A549 (cell line): ENCODE results near the gene ANXA2. TPM values are rescaled to one million over a fixed set of nuclear protein-coding genes. Genes with fewer than 3 reads are reported as not detected.

ENCODE experiments used
- ATAC-seq, 2 experiments: fragments of 200-7000 bp in 1 of 2; fragments of >200 bp in 1 of 2; cut with Nextera tagmentation in 1 of 2; cut with Tn5 transposase in 1 of 2; 3 replicates each; pipeline versions ENCODE4 v1.8.0 to v1.9.1; 2018 to 2020; ENCODE audit warnings: mild to moderate bottlenecking in 1 of 2, moderate library complexity in 1 of 2
- CTCF ChIA-PET: fragments of 300-600 bp; sonication (Branson Sonifier 250); formaldehyde crosslinking; extraction: SDS; loops from one replicate; lab custom pipeline; 2021; ENCODE audit warnings: antibody characterized with exemption, inconsistent platforms; lab: Yijun Ruan, JAX
- POLR2A ChIA-PET: fragments of 350-600 bp; formaldehyde crosslinking; extraction: SDS; loops from one replicate; lab custom pipeline; 2021; ENCODE audit warnings: antibody characterized with exemption, inconsistent platforms; lab: Yijun Ruan, JAX
- DNase-seq, 2 experiments: peaks; one replicate each; pipeline versions ENCODE4 v3.0.0 to v3.0.0-alpha.2; 2011 to 2016; ENCODE audit warnings: low read depth in 1 of 2, low spot score in 1 of 2
- FAIRE-seq: peaks from 2 replicates; lab custom pipeline; 2011; peaks lifted over from hg19 to GRCh38; lab: Jason Lieb, UNC
- H3K27ac ChIP-seq, 2 experiments: fragments of >200 bp; sonication (Bioruptor Twin); formaldehyde crosslinking; 3 replicates each; pipeline ENCODE4 v1.5.1; 2016 to 2017
- H3K4me1 ChIP-seq: fragments of >200 bp; sonication (Bioruptor Twin); formaldehyde crosslinking; 3 replicates; pipeline ENCODE4 v1.6.1; 2016
- H3K4me2 ChIP-seq: fragments of >200 bp; sonication (Bioruptor Twin); formaldehyde crosslinking; 3 replicates; pipeline ENCODE4 v1.6.1; 2016
- H3K4me3 ChIP-seq: fragments of >200 bp; sonication (Bioruptor Twin); formaldehyde crosslinking; 3 replicates; pipeline ENCODE4 v1.5.1; 2016
- H3K9me3 ChIP-seq: fragments of >200 bp; sonication (Bioruptor Twin); formaldehyde crosslinking; 3 replicates; pipeline ENCODE4 v1.6.1; 2016
- BCL3 ChIP-seq: fragments of >200 bp; sonication (Bioruptor Twin); formaldehyde crosslinking; IDR thresholded peaks from 3 replicates; pipeline ENCODE4 v1.6.1; 2016
- BHLHE40 ChIP-seq: IDR thresholded peaks from 2 replicates; pipeline ENCODE4 v1.6.1; 2012; ENCODE audit warnings: low read depth, low read length, inconsistent platforms
- CBX2 ChIP-seq: fragments of 200-600 bp; sonication (generic); IDR thresholded peaks from 2 replicates; pipeline ENCODE4 v1.6.1; 2016; ENCODE audit warnings: low read depth, mild to moderate bottlenecking, borderline replicate concordance
- CBX8 ChIP-seq: fragments of 200-600 bp; sonication (generic); IDR thresholded peaks from 2 replicates; pipeline ENCODE4 v1.6.1; 2016
- EHF ChIP-seq: fragments of 250-450 bp; sonication (Bioruptor Pico); IDR thresholded peaks from 2 replicates; pipeline ENCODE4 v1.5.0; 2020; ENCODE audit warnings: mild to moderate bottlenecking
- FOSL2 ChIP-seq, 2 experiments: fragments of 450-650 bp in 1 of 2; fragments of >200 bp in 1 of 2; sonication (Bioruptor Twin) in 1 of 2; formaldehyde crosslinking; IDR thresholded peaks; 2 replicates each; pipeline versions ENCODE4 v1.5.0 to v1.6.1; 2016 to 2020; ENCODE audit warnings: mild to moderate bottlenecking in 1 of 2, moderate library complexity in 1 of 2
- GATA3 ChIP-seq: IDR thresholded peaks from 2 replicates; pipeline ENCODE4 v1.6.1; 2012; ENCODE audit warnings: borderline replicate concordance
- HES2 ChIP-seq: fragments of >200 bp; sonication (Bioruptor Twin); formaldehyde crosslinking; IDR thresholded peaks from 2 replicates; pipeline ENCODE4 v1.6.1; 2016
- HOXA7 ChIP-seq: fragments of 250-450 bp; sonication (Bioruptor Pico); IDR thresholded peaks from 2 replicates; pipeline ENCODE4 v1.5.0; 2020; ENCODE audit warnings: mild to moderate bottlenecking, moderate library complexity
- JUNB ChIP-seq: fragments of >200 bp; sonication (Bioruptor Twin); formaldehyde crosslinking; IDR thresholded peaks from 2 replicates; pipeline ENCODE4 v1.6.1; 2016
- KDM1A ChIP-seq: fragments of 200-600 bp; sonication (generic); IDR thresholded peaks from 2 replicates; pipeline ENCODE4 v1.6.1; 2016; ENCODE audit warnings: low read depth, mild to moderate bottlenecking
- KDM5A ChIP-seq: fragments of 200-600 bp; sonication (generic); IDR thresholded peaks from 2 replicates; pipeline ENCODE4 v1.6.1; 2016; ENCODE audit warnings: antibody characterized with exemption, mild to moderate bottlenecking
- MAZ ChIP-seq: fragments of 150-350 bp; IDR thresholded peaks from 2 replicates; pipeline ENCODE4 v1.6.1; 2014; ENCODE audit warnings: antibody characterized with exemption, low read depth, low read length, borderline replicate concordance
- MYC ChIP-seq: IDR thresholded peaks from 2 replicates; pipeline ENCODE4 v1.6.1; 2012; ENCODE audit warnings: mild to moderate bottlenecking, inconsistent platforms, low read length, improper control_type of control experiment, borderline replicate concordance
- RARB ChIP-seq: fragments of 250-450 bp; sonication (Bioruptor Pico); IDR thresholded peaks from 2 replicates; pipeline ENCODE4 v1.8.0; 2021; ENCODE audit warnings: mild to moderate bottlenecking, moderate library complexity
- REST ChIP-seq: fragments of 200-600 bp; sonication (generic); IDR thresholded peaks from 2 replicates; pipeline ENCODE4 v1.6.1; 2016; ENCODE audit warnings: antibody characterized with exemption, mild to moderate bottlenecking, moderate library complexity
- TP53 ChIP-seq: fragments of 250-450 bp; sonication (Bioruptor Pico); IDR thresholded peaks from 2 replicates; pipeline ENCODE4 v1.5.0; 2021; ENCODE audit warnings: mild to moderate bottlenecking, moderate library complexity
- WGBS: methylation state at CpG from one replicate; pipeline ENCODE4 v1.1.6; 2017; ENCODE audit errors: missing lambda C conversion rate; 5-methylcytosine and 5-hydroxymethylcytosine counted together
- polyA plus RNA-seq, 4 experiments: library from polyadenylated mRNA; depleted of rRNA in 3 of 4; stranded (reverse); fragments of >200 nt; fragmentation: RNase III in 1 of 4; extraction: RNeasy Plus Mini Kit Qiagen cat#74134 plus additional on column Dnase treatment in 1 of 4; gene quantifications; 2 replicates in 3 of 4; 3 replicates in 1 of 4; pipeline ENCODE4 v1.2.3, GENCODE V29; 2011 to 2017
- TF ChIP-seq, protein P1 (sequence below): fragments of 250-450 bp; sonication (Bioruptor Pico); IDR thresholded peaks from 2 replicates; pipeline ENCODE4 v1.5.0; 2021; ENCODE audit warnings: mild to moderate bottlenecking, moderate library complexity, borderline replicate concordance

ANXA2 gene
- polyA plus RNA-seq, 2 of the 4 experiments (the other 2 are of a cell fraction), result 4,707 to 5,746 TPM

- ATAC-seq (no peak), DNase-seq (no peak), FAIRE-seq (peak; percentile 39)
- ChIA-PET POLR2A (interaction anchor here (0.6 to 0.7 kb wide), 2 partner anchors 196 to 522 kb away, joined by 3 read pairs; no protein-coding TSS in a partner anchor), CTCF (interaction anchor here (0.6 to 11.3 kb wide), 14 partner anchors 8 to 634 kb away, joined by 3 to 148 read pairs (median 29); partner anchors contain the start of gene BNIP2)
- 58% methylated on average over 10 of the region's 10 CpGs for WGBS
- Histone ChIP-seq H3K4me3 (no peak overlapping the region), H3K4me2 (no peak overlapping the region), H3K9me3 (no peaks in the 10 kb centered on the region), H3K27ac (no peak overlapping the region), H3K4me1 (peaks cover 7% of the 10 kb centered on the region)
- TF ChIP-seq MAZ (no peak), CBX8 (peak; percentile 85)
Observed at GRCh38 chr15:60324706-60325438, 72.9 kb downstream of the ANXA2 start.

GRCh38 chr15:60323322-60323721, 74.5 kb downstream of the ANXA2 start:
- CTCF ChIA-PET, result interaction anchor here (0.9 to 11.3 kb wide), 6 partner anchors 143 to 632 kb away, joined by 3 to 148 read pairs (median 64); partner anchors contain the start of gene BNIP2
- H3K4me2 ChIP-seq, result no peak overlapping the region
- no peak for ATAC-seq
- H3K4me3 ChIP-seq, result no peak overlapping the region
- WGBS, result 65% methylated on average over 5 of the region's 5 CpGs
- DNase-seq, result no peak
- TF ChIP-seq EHF (CRISPR knock-in tag) (no peak), KDM1A (no peak)
- POLR2A ChIA-PET, result no interaction called here
- no peaks in the 10 kb centered on the region for H3K9me3 ChIP-seq
- H3K27ac ChIP-seq, result no peak overlapping the region
- H3K4me1 ChIP-seq, result no peaks in the 10 kb centered on the region
- no peak for FAIRE-seq

DNA sequence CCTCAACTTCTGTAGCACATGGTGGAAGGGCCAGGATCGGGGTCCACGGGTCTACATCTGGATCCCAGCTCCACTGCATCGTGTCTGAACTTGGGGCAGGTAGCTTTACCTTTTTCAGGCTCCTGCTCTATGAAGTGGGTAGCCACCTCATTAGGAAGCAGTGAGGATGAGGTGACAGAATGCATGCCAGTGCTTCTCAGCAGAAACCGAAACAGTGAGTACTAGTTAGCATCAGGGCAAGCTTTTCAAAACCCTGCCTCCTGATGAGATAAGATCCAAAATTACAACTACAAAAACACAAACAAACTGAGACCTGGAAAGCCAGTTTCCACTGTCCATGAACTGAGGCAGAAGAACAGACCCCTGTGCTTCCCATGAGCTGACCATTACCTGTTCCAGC, 77.4 kb downstream of the ANXA2 start:
- Histone ChIP-seq H3K4me1 (no peaks in the 10 kb centered on the region), H3K27ac (no peak overlapping the region), H3K9me3 (no peaks in the 10 kb centered on the region), H3K4me2 (no peak overlapping the region), H3K4me3 (no peak overlapping the region)
- no peak for FAIRE-seq
- ChIA-PET CTCF (interaction anchor here (0.9 to 11.3 kb wide), 7 partner anchors 8 to 629 kb away, joined by 3 to 148 read pairs (median 4); no protein-coding TSS in a partner anchor), POLR2A (no interaction called here)
- 39% methylated on average over 4 of the region's 4 CpGs for WGBS
- TF ChIP-seq GATA3 (no peak), BHLHE40 (no peak), FOSL2 (IDR thresholded peaks at IDR 0.05) (no peak), FOSL2 (CRISPR knock-in tag; IDR thresholded peaks at IDR 0.05) (no peak), KDM5A (no peak), HOXA7 (CRISPR knock-in tag) (no peak), BCL3 (no peak)
- 0 out of 6 replicates have a peak, but pooled peaks of 1 of the 2 experiments have one; percentile 20 for ATAC-seq
- DNase-seq, result no peak

- no peak for ATAC-seq
- 81% methylated on average over 4 of the region's 4 CpGs for WGBS
- ChIA-PET POLR2A (no interaction called here), CTCF (interaction anchor here (1.1 to 11.3 kb wide), 5 partner anchors 9 to 593 kb away, joined by 3 to 148 read pairs (median 6); no protein-coding TSS in a partner anchor)
- H3K4me2 ChIP-seq, result no peak overlapping the region
- no peaks in the 10 kb centered on the region for H3K4me1 ChIP-seq
- no peak for FAIRE-seq
- no peak overlapping the region for H3K4me3 ChIP-seq
- TF ChIP-seq REST (no peak), MYC (no peak), RARB (CRISPR knock-in tag) (no peak), KDM1A (no peak), HES2 (no peak), CBX2 (no peak), TP53 (no peak), KDM5A (no peak), JUNB (no peak)
- TF ChIP-seq, protein P1, sequence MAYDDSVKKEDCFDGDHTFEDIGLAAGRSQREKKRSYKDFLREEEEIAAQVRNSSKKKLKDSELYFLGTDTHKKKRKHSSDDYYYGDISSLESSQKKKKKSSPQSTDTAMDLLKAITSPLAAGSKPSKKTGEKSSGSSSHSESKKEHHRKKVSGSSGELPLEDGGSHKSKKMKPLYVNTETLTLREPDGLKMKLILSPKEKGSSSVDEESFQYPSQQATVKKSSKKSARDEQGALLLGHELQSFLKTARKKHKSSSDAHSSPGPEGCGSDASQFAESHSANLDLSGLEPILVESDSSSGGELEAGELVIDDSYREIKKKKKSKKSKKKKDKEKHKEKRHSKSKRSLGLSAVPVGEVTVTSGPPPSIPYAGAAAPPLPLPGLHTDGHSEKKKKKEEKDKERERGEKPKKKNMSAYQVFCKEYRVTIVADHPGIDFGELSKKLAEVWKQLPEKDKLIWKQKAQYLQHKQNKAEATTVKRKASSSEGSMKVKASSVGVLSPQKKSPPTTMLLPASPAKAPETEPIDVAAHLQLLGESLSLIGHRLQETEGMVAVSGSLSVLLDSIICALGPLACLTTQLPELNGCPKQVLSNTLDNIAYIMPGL (CRISPR knock-in tag), result no peak
- H3K27ac ChIP-seq, result no peak overlapping the region
- DNase-seq, result no peak
- no peaks in the 10 kb centered on the region for H3K9me3 ChIP-seq
Observed at GRCh38 chr15:60318216-60318867, 79.4 kb downstream of the ANXA2 start.
